ENCODE data around the gene APOB. TPM values are rescaled to one million over a fixed set of nuclear protein-coding genes. Genes with fewer than 3 reads are reported as not detected.

The APOB gene
- total and polyA plus RNA-seq, 2 of the 13 experiments (the other 11 are each of a cell fraction or from before 2014, with no cell fraction given), result 1,569 to 2,515 TPM

DNA sequence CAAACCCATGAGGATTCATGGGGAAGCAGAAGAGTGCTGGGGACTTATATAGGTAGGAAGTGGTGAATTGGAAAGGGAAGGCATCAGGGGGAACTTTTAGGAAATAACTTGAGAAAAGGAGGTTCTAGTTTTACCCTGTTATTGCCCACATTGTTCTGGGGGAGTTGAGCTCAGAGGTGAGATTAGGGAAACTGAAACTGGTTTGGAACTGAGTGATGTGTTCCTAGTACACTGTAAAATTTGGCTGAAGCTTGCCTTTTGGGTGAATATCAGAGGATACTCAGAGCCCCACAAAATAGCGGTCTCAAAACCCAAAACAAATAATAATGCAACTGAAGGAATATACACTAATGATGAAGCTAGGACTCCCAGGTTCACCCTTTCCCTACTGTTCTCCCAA, 39.6 kb upstream of the APOB start:
- ChIA-PET POLR2A (interaction anchor here (1.2 to 1.7 kb wide), 4 partner anchors 12 to 47 kb away, joined by 3 to 4 read pairs (median 3); no protein-coding TSS in a partner anchor), CTCF (ENCODE audit: low intra/inter-chr PET ratio, low total read pairs) (no interaction called here)
- no peak for FAIRE-seq
- BruUV-seq (replicated peaks), result no TSS peak
- DNase-seq (ENCODE audit: low spot score), result no peak
- WGBS (ENCODE audit: low lambda C conversion rate), result 100% methylated on average over 1 of the region's 1 CpG
- intact Hi-C loops (cut with micrococcal nuclease; ENCODE audit: unreplicated experiment) (no loop called here), in situ Hi-C loops (cut with HindIII; ENCODE audit: extremely low pct_ligation_motif_present, low pct_unique_long_range_greater_than_20kb) (no loop called here)
- TF ChIP-seq FOSL1 (CRISPR knock-in tag; IDR thresholded peaks at IDR 0.05; ENCODE audit: borderline replicate concordance) (no peak), ZNF75D (CRISPR knock-in tag; IDR thresholded peaks at IDR 0.05; ENCODE audit: borderline replicate concordance) (no peak), ZNF441 (CRISPR knock-in tag; IDR thresholded peaks at IDR 0.05; ENCODE audit: borderline replicate concordance) (no peak), ZNF260 (CRISPR knock-in tag; IDR thresholded peaks at IDR 0.05; ENCODE audit: borderline replicate concordance, low read depth) (no peak), HDAC6 (IDR thresholded peaks at IDR 0.05; ENCODE audit: low read depth, low read length) (no peak), NFRKB (IDR thresholded peaks at IDR 0.05) (no peak), NFIB (CRISPR knock-in tag; IDR thresholded peaks at IDR 0.05; ENCODE audit: borderline replicate concordance) (no peak), ZMYM4 (CRISPR knock-in tag; IDR thresholded peaks at IDR 0.05) (no peak), SNRNP70 (IDR thresholded peaks at IDR 0.05; ENCODE audit: low read depth, low read length) (no peak)
- TF ChIP-seq, protein P1, sequence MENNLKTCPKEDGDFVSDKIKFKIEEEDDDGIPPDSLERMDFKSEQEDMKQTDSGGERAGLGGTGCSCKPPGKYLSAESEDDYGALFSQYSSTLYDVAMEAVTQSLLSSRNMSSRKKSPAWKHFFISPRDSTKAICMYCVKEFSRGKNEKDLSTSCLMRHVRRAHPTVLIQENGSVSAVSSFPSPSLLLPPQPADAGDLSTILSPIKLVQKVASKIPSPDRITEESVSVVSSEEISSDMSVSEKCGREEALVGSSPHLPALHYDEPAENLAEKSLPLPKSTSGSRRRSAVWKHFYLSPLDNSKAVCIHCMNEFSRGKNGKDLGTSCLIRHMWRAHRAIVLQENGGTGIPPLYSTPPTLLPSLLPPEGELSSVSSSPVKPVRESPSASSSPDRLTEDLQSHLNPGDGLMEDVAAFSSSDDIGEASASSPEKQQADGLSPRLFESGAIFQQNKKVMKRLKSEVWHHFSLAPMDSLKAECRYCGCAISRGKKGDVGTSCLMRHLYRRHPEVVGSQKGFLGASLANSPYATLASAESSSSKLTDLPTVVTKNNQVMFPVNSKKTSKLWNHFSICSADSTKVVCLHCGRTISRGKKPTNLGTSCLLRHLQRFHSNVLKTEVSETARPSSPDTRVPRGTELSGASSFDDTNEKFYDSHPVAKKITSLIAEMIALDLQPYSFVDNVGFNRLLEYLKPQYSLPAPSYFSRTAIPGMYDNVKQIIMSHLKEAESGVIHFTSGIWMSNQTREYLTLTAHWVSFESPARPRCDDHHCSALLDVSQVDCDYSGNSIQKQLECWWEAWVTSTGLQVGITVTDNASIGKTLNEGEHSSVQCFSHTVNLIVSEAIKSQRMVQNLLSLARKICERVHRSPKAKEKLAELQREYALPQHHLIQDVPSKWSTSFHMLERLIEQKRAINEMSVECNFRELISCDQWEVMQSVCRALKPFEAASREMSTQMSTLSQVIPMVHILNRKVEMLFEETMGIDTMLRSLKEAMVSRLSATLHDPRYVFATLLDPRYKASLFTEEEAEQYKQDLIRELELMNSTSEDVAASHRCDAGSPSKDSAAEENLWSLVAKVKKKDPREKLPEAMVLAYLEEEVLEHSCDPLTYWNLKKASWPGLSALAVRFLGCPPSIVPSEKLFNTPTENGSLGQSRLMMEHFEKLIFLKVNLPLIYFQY (CRISPR knock-in tag; IDR thresholded peaks at IDR 0.05; ENCODE audit: borderline replicate concordance), result no peak
- TF ChIP-seq, protein P2, sequence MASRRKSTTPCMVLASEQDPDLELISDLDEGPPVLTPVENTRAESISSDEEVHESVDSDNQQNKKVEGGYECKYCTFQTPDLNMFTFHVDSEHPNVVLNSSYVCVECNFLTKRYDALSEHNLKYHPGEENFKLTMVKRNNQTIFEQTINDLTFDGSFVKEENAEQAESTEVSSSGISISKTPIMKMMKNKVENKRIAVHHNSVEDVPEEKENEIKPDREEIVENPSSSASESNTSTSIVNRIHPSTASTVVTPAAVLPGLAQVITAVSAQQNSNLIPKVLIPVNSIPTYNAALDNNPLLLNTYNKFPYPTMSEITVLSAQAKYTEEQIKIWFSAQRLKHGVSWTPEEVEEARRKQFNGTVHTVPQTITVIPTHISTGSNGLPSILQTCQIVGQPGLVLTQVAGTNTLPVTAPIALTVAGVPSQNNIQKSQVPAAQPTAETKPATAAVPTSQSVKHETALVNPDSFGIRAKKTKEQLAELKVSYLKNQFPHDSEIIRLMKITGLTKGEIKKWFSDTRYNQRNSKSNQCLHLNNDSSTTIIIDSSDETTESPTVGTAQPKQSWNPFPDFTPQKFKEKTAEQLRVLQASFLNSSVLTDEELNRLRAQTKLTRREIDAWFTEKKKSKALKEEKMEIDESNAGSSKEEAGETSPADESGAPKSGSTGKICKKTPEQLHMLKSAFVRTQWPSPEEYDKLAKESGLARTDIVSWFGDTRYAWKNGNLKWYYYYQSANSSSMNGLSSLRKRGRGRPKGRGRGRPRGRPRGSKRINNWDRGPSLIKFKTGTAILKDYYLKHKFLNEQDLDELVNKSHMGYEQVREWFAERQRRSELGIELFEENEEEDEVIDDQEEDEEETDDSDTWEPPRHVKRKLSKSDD (CRISPR knock-in tag; IDR thresholded peaks at IDR 0.05; ENCODE audit: low read depth), result no peak
- no peaks in the 10 kb centered on the region for H4K20me1 ChIP-seq (ENCODE audit: insufficient read depth, low read length)
- H3K27me3 ChIP-seq (ENCODE audit: control insufficient read depth in 1 of 2, insufficient read depth in 2 of 2, low read length in 2 of 2), result no peaks in the 10 kb centered on the region
- H3K27ac ChIP-seq (ENCODE audit: extremely low read length, insufficient read depth, low read length), result no peak overlapping the region
- H3K9me3 ChIP-seq (ENCODE audit: low read length), result no peaks in the 10 kb centered on the region; the same call in 1 of the 2 replicates
- no peak for ATAC-seq
- H3K9ac ChIP-seq (ENCODE audit: insufficient read depth, low read depth, low read length), result no peak overlapping the region
- no peak overlapping the region for H3K4me3 ChIP-seq (replicated peaks in 1 of 3; ENCODE audit: insufficient read depth in 1 of 3, low read depth in 2 of 3, low read length in 3 of 3)
- no peaks in the 10 kb centered on the region for H3K79me2 ChIP-seq (ENCODE audit: insufficient read depth, low read length)
- peaks cover 5% of the 10 kb centered on the region for H3K4me1 ChIP-seq (ENCODE audit: insufficient read depth, low read length)
- H3K36me3 ChIP-seq (replicated peaks in 1 of 2; ENCODE audit: control insufficient read depth in 1 of 2, insufficient read depth in 2 of 2, low read length in 2 of 2), result no peaks in the 10 kb centered on the region
- no peak overlapping the region for H2AFZ ChIP-seq (ENCODE audit: low read length)
- H3K4me2 ChIP-seq (ENCODE audit: low read depth, low read length), result no peak overlapping the region

All from HepG2 (cell line).